ENCODE results near the gene SRGAP3.

Gene SRGAP3

GRCh38 chr3:8942746-8943488 lies 306.5 kb downstream of the SRGAP3 start:
- DNase-seq = no peak
- Mint-ChIP-seq H3K4me3 (no peak overlapping the region), H3K4me1 (no peaks in the 10 kb centered on the region), H3K9me3 (peaks cover 9 to 17% of the 10 kb centered on the region in 2 donors), H3K27ac (peak overlapping the region in 1 of 2 donors; percentile 35), H3K27me3 (no peaks in the 10 kb centered on the region)
- ATAC-seq = no peak

GRCh38 chr3:8942115-8942514 lies 307.3 kb downstream of the SRGAP3 start:
- no peak for DNase-seq
- Mint-ChIP-seq H3K9me3 (peaks cover 9 to 17% of the 10 kb centered on the region in 2 donors), H3K27ac (no peak overlapping the region), H3K4me3 (no peak overlapping the region), H3K4me1 (no peaks in the 10 kb centered on the region), H3K27me3 (no peaks in the 10 kb centered on the region)
- no peak for ATAC-seq

GRCh38 chr3:8938021-8938420 lies 311.4 kb downstream of the SRGAP3 start:
- no peak for ATAC-seq
- peaks cover 0 to 6% of the 10 kb centered on the region in 2 donors for H3K9me3 Mint-ChIP-seq
- no peak overlapping the region for H3K4me3 Mint-ChIP-seq
- no peak for DNase-seq
- no peaks in the 10 kb centered on the region for H3K27me3 Mint-ChIP-seq
- no peak overlapping the region for H3K27ac Mint-ChIP-seq
- H3K4me1 Mint-ChIP-seq = no peaks in the 10 kb centered on the region

- Mint-ChIP-seq H3K9me3 (no peaks in the 10 kb centered on the region), H3K4me3 (no peak overlapping the region), H3K27me3 (no peaks in the 10 kb centered on the region), H3K27ac (no peak overlapping the region), H3K4me1 (no peaks in the 10 kb centered on the region)
- no peak for ATAC-seq
- no peak for DNase-seq
These were observed 312.1 kb downstream of the SRGAP3 start for GRCh38 chr3:8937064-8938020.

- Mint-ChIP-seq H3K9me3 (no peaks in the 10 kb centered on the region), H3K27ac (no peak overlapping the region), H3K27me3 (no peaks in the 10 kb centered on the region), H3K4me1 (no peaks in the 10 kb centered on the region), H3K4me3 (no peak overlapping the region)
- ATAC-seq (no peak), DNase-seq (no peak)
These were observed 316.9 kb downstream of the SRGAP3 start for GRCh38 chr3:8932507-8932906.

DNA sequence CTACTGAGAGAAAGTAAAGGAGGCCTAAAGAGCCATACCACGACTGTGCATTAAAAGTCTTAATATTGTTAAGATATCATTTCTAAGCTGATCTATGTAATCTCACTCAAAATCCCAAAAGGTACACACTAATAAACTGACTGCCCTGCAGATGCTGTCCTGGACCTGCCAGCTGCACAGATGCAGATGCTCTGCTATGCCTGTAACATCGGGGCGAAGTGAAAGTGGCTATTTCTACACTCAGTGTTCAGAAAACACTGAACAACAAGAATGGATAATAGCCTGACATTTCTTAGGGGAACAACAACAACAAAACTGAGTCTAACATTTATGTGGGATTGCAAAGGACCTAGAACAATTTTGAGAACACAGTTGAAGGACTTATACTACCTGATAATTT lies 318.1 kb downstream of the SRGAP3 start:
- H3K9me3 Mint-ChIP-seq = no peaks in the 10 kb centered on the region
- H3K27me3 Mint-ChIP-seq = no peaks in the 10 kb centered on the region
- DNase-seq (no peak), ATAC-seq (no peak)
- no peak overlapping the region for H3K4me3 Mint-ChIP-seq
- peak overlapping the region in 1 of 2 donors; percentile 30 for H3K27ac Mint-ChIP-seq
- H3K4me1 Mint-ChIP-seq = no peaks in the 10 kb centered on the region
